ENCODE measurements around the gene SLC30A10. TPM values are rescaled to one million over a fixed set of nuclear protein-coding genes. Genes with fewer than 3 reads are reported as not detected.

SLC30A10 gene
- total RNA-seq (2021; ENCODE audit: unreplicated experiment), result not detected
- not detected for polyA plus RNA-seq (2012; ENCODE audit: insufficient read length)
- Bru-seq, nascent RNA, result percentile 6 among the genes with signal in this experiment
- BruChase-seq, experiment 1, labeled RNA remaining after a 2-hour chase, result percentile 12 among the genes with signal in this experiment
- BruChase-seq, experiment 2, labeled RNA remaining after a 6-hour chase, result percentile 13 among the genes with signal in this experiment
- long read RNA-seq, result 0 reads

- intact Hi-C loops (cut with micrococcal nuclease; ENCODE audit: unreplicated experiment), result no loop called here
- POLR2A ChIA-PET, result no interaction called here
- no peak for DNase-seq (ENCODE audit: low read depth, low spot score)
These were observed at the start of gene SLC30A10 for GRCh38 chr1:219927956-219928790. TSS of gene SLC30A10 (minus strand) at chr1:219928557. CDS start at chr1:219928440, 117 bp downstream.

DNA sequence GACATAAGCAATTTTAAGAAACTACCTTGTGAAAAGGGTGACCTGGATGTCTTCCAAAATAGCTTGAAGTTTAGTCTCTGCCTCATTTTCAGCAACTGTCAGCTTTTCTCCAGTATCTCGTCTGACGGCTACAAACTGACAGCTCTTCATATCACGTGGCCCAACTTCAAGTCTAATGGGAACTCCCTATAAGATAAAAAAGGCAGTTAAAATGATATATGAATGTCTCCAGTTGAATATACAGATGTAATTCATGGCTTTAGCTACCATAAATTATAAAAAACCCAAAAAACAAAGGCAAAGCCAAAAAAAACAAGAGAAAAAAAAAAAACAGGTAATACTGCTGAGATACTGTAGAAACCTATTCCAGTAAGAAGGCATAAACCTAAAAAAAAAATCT lies 44.9 kb upstream of the SLC30A10 start:
- BruUV-seq (replicated peaks), result no TSS peak

More at GRCh38 chr1:219927956-219928790, at the start of gene SLC30A10:
- peak; percentile 76 for ATAC-seq
- BruUV-seq (replicated peaks), result no TSS peak
- Histone ChIP-seq H3K9me3 (ENCODE audit: control insufficient read depth, insufficient read depth, low read depth, low read length) (no peaks in the 10 kb centered on the region), H3K36me3 (ENCODE audit: control insufficient read depth, insufficient read depth, low read length) (no peaks in the 10 kb centered on the region), H3K4me1 (ENCODE audit: control insufficient read depth, insufficient read depth, low read length) (no peaks in the 10 kb centered on the region), H3K27me3 (ENCODE audit: control insufficient read depth, insufficient read depth, low read length) (peaks cover 16% of the 10 kb centered on the region), H3K27ac (ENCODE audit: low read length) (no peak within 1 kb of the TSS), H3K4me3 (ENCODE audit: low read depth in 2 of 2, low read length in 2 of 2) (peak within 1 kb of the TSS; percentile 40 to 57)
- CTCF ChIA-PET, result no interaction called here
- TF ChIP-seq POLR2AphosphoS5 (IDR thresholded peaks at IDR 0.05; ENCODE audit: low read depth, low read length), result no peak
- TF ChIP-seq CTCF (IDR thresholded peaks at IDR 0.05), result peak; percentile 46
- in situ Hi-C loops (cut with HindIII; ENCODE audit: low pct_unique_long_range_greater_than_20kb, low sequenced_read_pairs), result no loop called here

More for the DNA sequence above, 44.9 kb upstream of the SLC30A10 start:
- Histone ChIP-seq H3K36me3 (ENCODE audit: control insufficient read depth, insufficient read depth, low read length) (peaks cover 50% of the 10 kb centered on the region), H3K9me3 (ENCODE audit: control insufficient read depth, insufficient read depth, low read depth, low read length) (no peaks in the 10 kb centered on the region), H3K4me1 (ENCODE audit: control insufficient read depth, insufficient read depth, low read length) (no peaks in the 10 kb centered on the region), H3K4me3 (ENCODE audit: low read depth in 2 of 2, low read length in 2 of 2) (no peak overlapping the region), H3K27ac (ENCODE audit: low read length) (no peak overlapping the region), H3K27me3 (ENCODE audit: control insufficient read depth, insufficient read depth, low read length) (no peaks in the 10 kb centered on the region)
- in situ Hi-C loops (cut with HindIII; ENCODE audit: low pct_unique_long_range_greater_than_20kb, low sequenced_read_pairs), result no loop called here
- intact Hi-C loops (cut with micrococcal nuclease; ENCODE audit: unreplicated experiment), result no loop called here
- DNase-seq (ENCODE audit: low read depth, low spot score), result no peak
- no peak for ATAC-seq
- no peak for TF ChIP-seq CTCF (IDR thresholded peaks at IDR 0.05)
- no peak for TF ChIP-seq TCF7L2 (IDR thresholded peaks at IDR 0.05; ENCODE audit: low read depth, low read length)
- TF ChIP-seq POLR2AphosphoS5 (IDR thresholded peaks at IDR 0.05; ENCODE audit: low read depth, low read length), result no peak
- no peak for TF ChIP-seq SIN3A (IDR thresholded peaks at IDR 0.05; ENCODE audit: borderline replicate concordance, insufficient read depth, low read depth, low read length)
- no peak for TF ChIP-seq REST (IDR thresholded peaks at IDR 0.05; ENCODE audit: insufficient read depth in 1 of 2, low read depth in 2 of 2, low read length in 1 of 2)
- ChIA-PET POLR2A (no interaction called here), CTCF (no interaction called here)
